ENCODE data around the gene NR1H3. TPM values are rescaled to one million over a fixed set of nuclear protein-coding genes. Genes with fewer than 3 reads are reported as not detected.

Gene NR1H3
- total RNA-seq, 1 donor from 2014 or later: 92.4 TPM

DNA sequence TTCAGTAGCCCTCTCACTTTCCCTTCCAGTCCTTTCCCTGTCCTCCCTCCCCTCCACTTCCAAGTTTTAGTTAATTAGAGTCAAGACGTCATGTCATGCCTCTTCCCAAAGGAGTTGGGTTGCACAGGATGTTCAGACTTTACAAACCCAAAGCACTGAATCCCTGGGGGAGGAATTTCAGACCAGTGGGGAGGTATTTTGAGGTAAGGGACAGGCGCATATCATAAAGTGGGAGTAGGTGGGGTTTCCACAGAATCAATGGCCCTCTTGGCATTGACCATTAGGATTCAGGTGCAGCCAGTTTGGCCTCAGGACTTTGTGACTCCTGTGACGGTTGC is 8.4 kb upstream of the NR1H3 start:
- no peaks in the 10 kb centered on the region for H3K27me3 ChIP-seq
- DNase-seq (ENCODE audit: low spot score in 2 of 2): no peak
- intact Hi-C loops (cut with DNase I): loop anchor here (2.0 kb wide), 2 partner anchors 35 to 63 kb away; partner anchors contain the start of genes DDB2 and PACSIN3
- TF ChIP-seq, protein P1, sequence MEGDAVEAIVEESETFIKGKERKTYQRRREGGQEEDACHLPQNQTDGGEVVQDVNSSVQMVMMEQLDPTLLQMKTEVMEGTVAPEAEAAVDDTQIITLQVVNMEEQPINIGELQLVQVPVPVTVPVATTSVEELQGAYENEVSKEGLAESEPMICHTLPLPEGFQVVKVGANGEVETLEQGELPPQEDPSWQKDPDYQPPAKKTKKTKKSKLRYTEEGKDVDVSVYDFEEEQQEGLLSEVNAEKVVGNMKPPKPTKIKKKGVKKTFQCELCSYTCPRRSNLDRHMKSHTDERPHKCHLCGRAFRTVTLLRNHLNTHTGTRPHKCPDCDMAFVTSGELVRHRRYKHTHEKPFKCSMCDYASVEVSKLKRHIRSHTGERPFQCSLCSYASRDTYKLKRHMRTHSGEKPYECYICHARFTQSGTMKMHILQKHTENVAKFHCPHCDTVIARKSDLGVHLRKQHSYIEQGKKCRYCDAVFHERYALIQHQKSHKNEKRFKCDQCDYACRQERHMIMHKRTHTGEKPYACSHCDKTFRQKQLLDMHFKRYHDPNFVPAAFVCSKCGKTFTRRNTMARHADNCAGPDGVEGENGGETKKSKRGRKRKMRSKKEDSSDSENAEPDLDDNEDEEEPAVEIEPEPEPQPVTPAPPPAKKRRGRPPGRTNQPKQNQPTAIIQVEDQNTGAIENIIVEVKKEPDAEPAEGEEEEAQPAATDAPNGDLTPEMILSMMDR (IDR thresholded peaks at IDR 0.05): no peak
- H3K36me3 ChIP-seq: peaks cover 8 to 11% of the 10 kb centered on the region in 2 donors
- peaks cover 1 to 23% of the 10 kb centered on the region in 2 donors for H3K4me1 ChIP-seq
- H3K27ac ChIP-seq: peak overlapping the region; percentile 76 to 82
- H3K4me3 ChIP-seq: peak overlapping the region; percentile 81 to 96
- H3K9me3 ChIP-seq: no peaks in the 10 kb centered on the region

DNA sequence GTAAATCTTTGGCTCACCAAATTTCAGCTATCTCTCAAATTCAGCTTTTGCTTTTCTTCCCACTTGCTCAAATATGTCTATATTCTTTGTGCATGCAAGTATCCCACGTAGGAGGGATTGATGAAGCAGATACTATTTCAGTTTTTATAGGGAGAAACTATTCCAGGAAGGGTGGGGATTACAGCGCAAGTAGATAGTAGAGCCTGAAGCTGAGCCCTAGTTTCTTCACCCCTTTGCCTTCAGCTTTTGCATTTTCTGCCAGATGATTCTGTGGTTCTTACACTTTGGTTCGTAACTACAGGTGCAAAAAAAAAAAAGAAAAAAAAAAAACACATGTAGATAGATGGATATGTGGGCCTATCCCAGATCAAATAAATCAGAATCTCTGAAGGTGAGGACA is 6.0 kb upstream of the NR1H3 start:
- Histone ChIP-seq H3K4me1 (peaks cover 9 to 33% of the 10 kb centered on the region in 2 donors), H3K36me3 (no peaks in the 10 kb centered on the region)
- intact Hi-C loops (cut with DNase I): no loop called here

DNA sequence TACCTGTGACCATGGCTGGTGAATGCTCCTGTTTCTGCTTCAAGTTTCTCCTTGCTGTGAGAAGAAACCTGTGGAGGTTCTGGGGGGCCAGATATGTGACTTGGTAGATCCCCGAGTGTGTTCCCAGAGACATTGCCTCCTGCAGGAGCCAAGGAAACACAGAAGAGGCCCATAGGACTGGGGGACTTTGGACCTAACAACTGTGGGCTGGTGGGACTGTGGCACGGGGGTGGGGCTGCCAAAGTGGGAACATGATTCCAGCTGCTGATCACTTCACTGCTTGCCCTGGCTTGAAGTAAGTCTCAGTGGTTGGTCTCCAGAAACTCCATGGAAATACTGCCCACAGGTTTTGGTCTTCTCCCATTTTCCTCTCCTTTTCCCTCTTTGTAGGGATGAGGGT is 4.1 kb upstream of the NR1H3 start:
- TF ChIP-seq, protein P1 (IDR thresholded peaks at IDR 0.05): no peak
- DNase-seq (ENCODE audit: low spot score in 2 of 2): no peak
- no peaks in the 10 kb centered on the region for H3K9me3 ChIP-seq
- no peaks in the 10 kb centered on the region for H3K36me3 ChIP-seq
- H3K27me3 ChIP-seq: no peaks in the 10 kb centered on the region
- H3K4me3 ChIP-seq: no peak overlapping the region
- intact Hi-C loops (cut with DNase I): no loop called here
- peak overlapping the region; percentile 69 to 81 for H3K27ac ChIP-seq
- H3K4me1 ChIP-seq: peaks cover 12 to 37% of the 10 kb centered on the region in 2 donors

More for the DNA sequence above, 6.0 kb upstream of the NR1H3 start:
- no peak for DNase-seq (ENCODE audit: low spot score in 2 of 2)
- TF ChIP-seq, protein P1 (IDR thresholded peaks at IDR 0.05): no peak
- Histone ChIP-seq H3K27ac (no peak overlapping the region), H3K4me3 (no peak overlapping the region), H3K27me3 (no peaks in the 10 kb centered on the region), H3K9me3 (no peaks in the 10 kb centered on the region)

DNA sequence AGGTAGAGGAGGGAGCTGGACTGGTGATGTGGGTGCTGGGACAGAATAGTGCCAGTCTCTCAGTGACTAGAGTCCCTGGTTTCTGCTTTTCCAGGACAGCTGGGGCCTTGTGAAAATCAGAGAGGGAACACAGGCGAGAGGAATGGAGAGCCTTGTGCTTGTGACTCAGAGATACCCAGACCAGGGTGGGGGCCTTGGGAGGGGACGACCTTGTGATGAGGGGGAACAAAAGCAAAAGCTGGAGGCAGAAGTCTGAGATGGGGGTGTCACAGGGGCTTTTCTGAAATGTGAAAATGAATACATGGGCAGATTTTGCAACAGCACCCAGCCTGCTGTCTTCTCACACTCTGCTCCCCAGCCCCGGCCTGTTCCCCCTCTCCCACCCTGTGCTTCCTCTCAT is 3.4 kb upstream of the NR1H3 start:
- TF ChIP-seq, protein P1 (IDR thresholded peaks at IDR 0.05): no peak
- Histone ChIP-seq H3K4me3 (peak overlapping the region in 1 of 2 donors; percentile 3), H3K4me1 (peaks cover 12 to 33% of the 10 kb centered on the region in 2 donors), H3K27me3 (no peaks in the 10 kb centered on the region), H3K9me3 (no peaks in the 10 kb centered on the region), H3K27ac (peak overlapping the region; percentile 69 to 81), H3K36me3 (no peaks in the 10 kb centered on the region)
- intact Hi-C loops (cut with DNase I): no loop called here
- DNase-seq (ENCODE audit: low spot score in 2 of 2): peak in 1 of 2 donors; percentile 43

DNA sequence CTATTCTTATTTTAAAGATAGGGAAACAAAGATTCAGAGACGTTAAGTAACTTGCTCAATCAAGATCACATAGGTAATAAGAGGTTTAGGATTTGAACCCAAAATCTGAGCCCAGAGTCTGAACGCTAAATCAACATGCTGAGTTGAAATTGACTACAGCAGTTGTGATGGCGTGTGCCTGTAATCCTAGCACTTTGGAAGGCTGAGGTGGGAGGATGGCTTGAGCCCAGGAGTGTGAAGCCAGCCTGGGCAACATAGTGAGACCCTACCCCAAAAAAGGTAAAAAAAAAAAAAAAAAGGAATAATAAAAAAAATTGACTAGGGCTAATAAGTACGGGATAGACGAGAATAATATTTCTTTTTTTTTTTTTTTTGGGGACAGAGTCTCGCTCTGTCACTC is 1.4 kb upstream of the NR1H3 start:
- Histone ChIP-seq H3K27ac (peak overlapping the region in 1 of 2 donors; percentile 49), H3K9me3 (no peaks in the 10 kb centered on the region), H3K4me1 (peaks cover 12 to 31% of the 10 kb centered on the region in 2 donors), H3K4me3 (no peak overlapping the region), H3K36me3 (no peaks in the 10 kb centered on the region), H3K27me3 (no peaks in the 10 kb centered on the region)
- DNase-seq (ENCODE audit: low spot score in 2 of 2): no peak
- intact Hi-C loops (cut with DNase I): no loop called here
- TF ChIP-seq, protein P1 (IDR thresholded peaks at IDR 0.05): no peak

DNA sequence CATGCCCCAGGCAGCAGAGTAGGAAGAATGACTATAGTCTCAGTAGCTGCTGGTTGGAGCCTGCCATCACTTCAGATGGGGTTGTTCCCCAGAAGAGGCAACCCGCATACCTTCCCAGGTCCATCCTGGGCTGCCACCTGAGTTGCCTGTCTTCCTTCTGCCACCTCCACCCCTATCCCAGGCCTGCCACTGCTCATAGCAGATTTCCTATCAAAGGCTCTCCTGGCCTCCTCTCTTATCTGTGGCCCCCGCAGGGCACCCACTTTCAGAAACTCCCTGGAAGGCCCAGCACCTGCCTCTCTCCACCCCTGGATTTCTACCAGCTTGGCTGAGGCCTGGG is 649 bp upstream of the NR1H3 start:
- Histone ChIP-seq H3K4me3 (peak overlapping the region; percentile 48 to 64), H3K4me1 (peaks cover 12 to 31% of the 10 kb centered on the region in 2 donors), H3K36me3 (no peaks in the 10 kb centered on the region), H3K27me3 (no peaks in the 10 kb centered on the region), H3K27ac (peak overlapping the region; percentile 81 to 83), H3K9me3 (no peaks in the 10 kb centered on the region)
- intact Hi-C loops (cut with DNase I): no loop called here
- DNase-seq (ENCODE audit: low spot score in 2 of 2): no peak
- TF ChIP-seq, protein P1 (IDR thresholded peaks at IDR 0.05): no peak
